ENCODE measurements around the gene MN1.

DNA sequence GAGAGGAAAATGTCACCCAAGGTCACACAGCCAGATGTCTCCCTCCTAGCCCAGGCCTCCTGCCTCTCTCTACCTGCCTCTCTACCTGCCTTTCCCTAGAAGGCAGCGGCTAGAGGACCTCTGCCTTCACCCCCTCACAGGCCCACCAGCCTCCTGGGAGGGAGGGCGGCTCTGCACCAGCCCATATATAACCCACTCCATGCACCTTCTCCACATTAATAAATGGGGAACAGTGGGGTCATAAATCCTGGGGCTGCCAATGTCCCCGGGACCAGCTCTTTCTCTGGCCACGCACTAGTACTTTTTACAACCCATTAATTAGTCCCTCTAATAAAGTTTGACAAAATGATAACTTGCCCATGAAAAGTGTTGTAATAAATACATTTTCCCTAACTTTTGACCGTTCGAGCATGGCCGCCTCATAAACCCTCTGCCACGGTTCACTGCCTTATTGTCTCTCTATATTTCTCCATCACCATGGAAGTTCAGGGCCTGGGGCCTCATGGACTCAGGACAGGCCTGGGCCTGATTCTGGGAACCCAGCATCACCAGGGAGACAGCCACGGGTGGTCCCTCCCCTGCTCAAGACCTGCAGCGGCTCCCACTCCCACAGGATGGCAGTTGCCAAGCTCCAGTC is 102.1 kb downstream of the MN1 start:
- TF ChIP-seq GATA2 (IDR thresholded peaks at IDR 0.05; ENCODE audit: low read depth, low read length) = no peak
- TF ChIP-seq GATA3 (IDR thresholded peaks at IDR 0.05; ENCODE audit: low read depth, low read length) = no peak
